Measurements from ENCODE around the gene TRAPPC14. TPM values are rescaled to one million over a fixed set of nuclear protein-coding genes. Genes with fewer than 3 reads are reported as not detected.

The TRAPPC14 gene
- total and polyA plus RNA-seq, 9 of the 15 experiments (the other 6 are each of a cell fraction or from before 2014, with no cell fraction given) = 0.42 to 45.9 (median 18.2) TPM

DNA sequence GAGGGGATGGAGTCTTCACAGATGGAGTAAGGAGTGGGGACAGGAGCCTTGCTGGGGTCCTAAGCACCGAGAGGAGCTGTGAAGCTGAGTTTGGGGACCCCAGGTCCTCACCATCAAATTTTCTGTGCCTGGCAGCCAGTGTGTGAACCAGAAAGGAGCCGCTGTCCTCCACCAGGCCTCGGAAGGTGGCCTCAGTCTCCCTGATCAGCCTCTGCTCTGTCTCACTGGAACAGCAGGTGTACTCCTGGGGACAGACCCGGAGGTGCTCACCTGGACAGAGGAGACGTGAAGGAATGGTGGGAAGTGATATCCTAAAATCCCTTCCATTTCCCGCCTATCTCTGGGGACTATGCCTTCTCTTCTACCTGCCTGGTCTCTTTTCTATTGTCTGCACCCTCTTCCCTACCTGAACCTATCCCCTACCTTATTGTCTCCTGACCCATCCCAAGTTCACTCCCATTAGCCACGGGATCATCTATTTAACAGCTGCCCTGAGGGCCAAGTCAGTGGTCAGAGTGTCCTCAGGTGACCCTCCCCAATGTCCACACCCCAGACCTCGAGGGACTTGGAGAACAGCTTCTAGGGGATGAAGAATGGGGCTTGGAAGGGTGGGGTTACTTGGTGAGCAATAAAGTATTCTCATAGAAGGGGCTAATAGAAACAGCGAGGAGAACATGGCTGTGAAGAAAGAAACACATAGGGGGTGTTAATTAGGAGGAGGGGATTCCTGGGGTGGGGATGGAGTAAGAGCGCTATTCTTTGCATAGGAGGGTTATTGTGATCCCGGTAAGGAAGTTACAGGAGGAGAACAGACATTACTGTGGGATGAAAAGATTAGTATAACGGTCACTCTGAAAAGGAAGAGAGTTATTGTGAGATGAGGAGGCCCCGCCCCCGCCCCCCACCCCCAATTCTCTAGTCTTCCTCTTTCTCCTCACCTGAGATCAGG lies 17.8 kb upstream of the TRAPPC14 start:
- DNase-seq (ENCODE audit: extremely low read depth in 1 of 4, low spot score in 3 of 4) (peak in 1 of 4 experiments; percentile 8), ATAC-seq (no peak), FAIRE-seq (peak; percentile 19)
- TF ChIP-seq XRCC5 (IDR thresholded peaks at IDR 0.05; ENCODE audit: low read depth, low read length) (no peak), MCM7 (IDR thresholded peaks at IDR 0.05) (no peak), ZNF766 (CRISPR knock-in tag; conservative IDR thresholded peaks at IDR 0.05) (no peak), HEY1 (CRISPR knock-in tag; IDR thresholded peaks at IDR 0.05; ENCODE audit: borderline replicate concordance) (no peak), KAT7 (CRISPR knock-in tag; IDR thresholded peaks at IDR 0.05; ENCODE audit: borderline replicate concordance) (no peak), KLF16 (IDR thresholded peaks at IDR 0.05) (no peak), KDM4B (IDR thresholded peaks at IDR 0.05; ENCODE audit: borderline replicate concordance in 2 of 2, low read depth in 1 of 2) (no peak), SNIP1 (IDR thresholded peaks at IDR 0.05; ENCODE audit: low read depth) (no peak), BCOR (IDR thresholded peaks at IDR 0.05) (no peak), KLF13 (tag; IDR thresholded peaks at IDR 0.05; ENCODE audit: borderline replicate concordance, low read depth) (no peak), MTA1 (IDR thresholded peaks at IDR 0.05; ENCODE audit: borderline replicate concordance) (no peak), CHD2 (IDR thresholded peaks at IDR 0.05; ENCODE audit: low read depth, low read length) (no peak), RUNX1 (IDR thresholded peaks at IDR 0.05; ENCODE audit: low read depth) (no peak), LEF1 (IDR thresholded peaks at IDR 0.05) (no peak)
- intact Hi-C loops (cut with micrococcal nuclease) = no loop called here
- H3K9me3 ChIP-seq (replicated peaks; ENCODE audit: control insufficient read depth, insufficient read depth, low read depth, low read length) = no peaks in the 10 kb centered on the region
- no peaks in the 10 kb centered on the region for H3K36me3 ChIP-seq (ENCODE audit: control insufficient read depth, insufficient read depth, low read length)
- POLR2A ChIA-PET = interaction anchor here (0.6 to 1.3 kb wide), 8 partner anchors 8 to 369 kb away, joined by 3 to 7 read pairs (median 3); partner anchors contain the start of genes GAL3ST4 and TRAPPC14
- no peaks in the 10 kb centered on the region for H3K27me3 ChIP-seq (ENCODE audit: control insufficient read depth in 2 of 2, insufficient read depth in 2 of 2, low read length in 2 of 2)
- peak overlapping the region; percentile 51 for H3K4me3 ChIP-seq
- in situ Hi-C loops (cut with MboI) = no loop called here
- H4K20me1 ChIP-seq (replicated peaks; ENCODE audit: control insufficient read depth, insufficient read depth, low read length) = 0 out of 2 replicates have a peak, but pooled peaks cover 4% of the 10 kb centered on the region
- WGBS (ENCODE audit: insufficient coverage, low coverage, missing lambda C conversion rate) = 34% methylated on average over 13 of the region's 14 CpGs
- peak overlapping the region; percentile 29 to 92; a peak in 2 of 4 replicates for H3K9ac ChIP-seq (ENCODE audit: insufficient read depth in 1 of 2, low read depth in 2 of 2, low read length in 2 of 2)
- H3K9me1 ChIP-seq (ENCODE audit: control insufficient read depth, insufficient read depth, low read length) = no peaks in the 10 kb centered on the region
- H3K4me1 ChIP-seq (replicated peaks in 1 of 2; ENCODE audit: control insufficient read depth in 2 of 2, insufficient read depth in 2 of 2, low read length in 2 of 2) = peaks cover 7 to 39% of the 10 kb centered on the region in 2 experiments; a peak in 4 of 5 replicates
- no peak overlapping the region for H3K27ac ChIP-seq (ENCODE audit: extremely low read depth, low read depth, low read length)
- CTCF ChIA-PET (ENCODE audit: low intra/inter-chr PET ratio) = no interaction called here
- H2AFZ ChIP-seq (ENCODE audit: low read depth, low read length) = peak overlapping the region; percentile 79
- H3K79me2 ChIP-seq (ENCODE audit: control insufficient read depth, insufficient read depth, low read length) = no peaks in the 10 kb centered on the region
- H3K4me2 ChIP-seq (ENCODE audit: insufficient read depth, low read length) = peak overlapping the region; percentile 71
- BruUV-seq (replicated peaks) = no TSS peak
